H1 (cell line): ENCODE measurements around the gene ANAPC13. TPM values are rescaled to one million over a fixed set of nuclear protein-coding genes. Genes with fewer than 3 reads are reported as not detected.

Source experiments
- CTCF ChIA-PET: fragments of 300-600 bp; sonication (Branson Sonifier 250); formaldehyde crosslinking; loops from one replicate; lab custom pipeline; 2021; ENCODE audit not compliant: partially characterized antibody; lab: Charles Lee
- POLR2A ChIA-PET: fragments of 300-600 bp; sonication (Branson Sonifier 250); formaldehyde crosslinking; loops from one replicate; lab custom pipeline; 2021; ENCODE audit warnings: inconsistent platforms; ENCODE audit not compliant: partially characterized antibody; lab: Charles Lee
- DNase-seq, 2 experiments: peaks; one replicate each; pipeline versions ENCODE4 v3.0.0 to v3.0.0-alpha.2; 2010 to 2022; ENCODE audit warnings: low spot score in 2 of 2, low read depth in 1 of 2, mixed read lengths in 1 of 2
- FAIRE-seq: peaks from 2 replicates; lab custom pipeline; 2011; peaks lifted over from hg19 to GRCh38; lab: Jason Lieb, UNC
- H2AFZ ChIP-seq: 2 replicates; pipeline ENCODE4 v1.8.1; 2012; ENCODE audit warnings: low read length, inconsistent platforms
- H2AK5ac ChIP-seq: 2 replicates; pipeline ENCODE4 v1.6.1; 2013; ENCODE audit warnings: low read depth, low read length
- H2BK120ac ChIP-seq: replicated peaks from 2 replicates; pipeline ENCODE3; 2013; ENCODE audit warnings: low read depth, low read length, inconsistent platforms
- H2BK12ac ChIP-seq: 2 replicates; pipeline ENCODE4 v1.6.1; 2013; ENCODE audit warnings: low read depth, low read length
- H2BK15ac ChIP-seq: 2 replicates; pipeline ENCODE4 v1.6.1; 2013; ENCODE audit warnings: low read length
- H2BK20ac ChIP-seq: 2 replicates; pipeline ENCODE4 v1.6.1; 2013; ENCODE audit warnings: low read length
- H2BK5ac ChIP-seq: 2 replicates; pipeline ENCODE4 v1.6.1; 2013; ENCODE audit warnings: low read depth, low read length
- H3K14ac ChIP-seq: 2 replicates; pipeline ENCODE4 v1.6.1; 2013; ENCODE audit warnings: inconsistent platforms; ENCODE audit not compliant: insufficient read length
- H3K18ac ChIP-seq: 2 replicates; pipeline ENCODE4 v1.6.1; 2013; ENCODE audit warnings: low read length; ENCODE audit errors: extremely low read depth
- H3K23ac ChIP-seq: 2 replicates; pipeline ENCODE4 v1.6.1; 2013; ENCODE audit warnings: inconsistent platforms; ENCODE audit not compliant: insufficient read length
- H3K23me2 ChIP-seq: 2 replicates; pipeline ENCODE4 v1.6.1; 2013; ENCODE audit warnings: low read depth, low read length
- H3K27ac ChIP-seq: 2 replicates; pipeline ENCODE4 v1.6.1; 2011; ENCODE audit warnings: low read depth, low read length, inconsistent platforms
- H3K27me3 ChIP-seq, 4 experiments: replicated peaks in 1 of 4; 1 replicate in 1 of 4; 2 replicates in 3 of 4; pipeline versions ENCODE4 v1.6.1 to v1.8.1; 2011 to 2013; ENCODE audit warnings: low read length in 3 of 4, mild to moderate bottlenecking in 3 of 4, inconsistent platforms in 2 of 4, mixed read lengths in 2 of 4, moderate library complexity in 1 of 4; ENCODE audit not compliant: control insufficient read depth in 3 of 4, insufficient read depth in 3 of 4; ENCODE audit errors: extremely low read depth in 1 of 4
- H3K36me3 ChIP-seq, 4 experiments: 2 replicates each; pipeline versions ENCODE4 v1.6.1 to v1.8.1; 2011 to 2013; ENCODE audit warnings: mild to moderate bottlenecking in 4 of 4, low read length in 3 of 4, moderate library complexity in 2 of 4, control low read depth in 1 of 4, inconsistent platforms in 1 of 4; ENCODE audit not compliant: insufficient read depth in 4 of 4, control insufficient read depth in 2 of 4
- H3K4ac ChIP-seq: replicated peaks from 2 replicates; pipeline ENCODE3; 2013; ENCODE audit warnings: low read length, low read depth, mixed read lengths, inconsistent platforms; ENCODE audit not compliant: insufficient read length
- H3K4me1 ChIP-seq, 4 experiments: replicated peaks in 1 of 4; 1 replicate in 1 of 4; 2 replicates in 3 of 4; pipeline versions ENCODE4 v1.6.1 to v1.8.1; 2011 to 2013; ENCODE audit warnings: low read length in 3 of 4, inconsistent platforms in 2 of 4, mixed read lengths in 1 of 4; ENCODE audit not compliant: insufficient read depth in 4 of 4, control insufficient read depth in 3 of 4
- H3K4me2 ChIP-seq, 2 experiments: 2 replicates each; pipeline versions ENCODE4 v1.6.1 to v1.8.1; 2011 to 2013; ENCODE audit warnings: low read depth in 2 of 2, low read length in 2 of 2, control low read depth in 1 of 2, inconsistent platforms in 1 of 2, mild to moderate bottlenecking in 1 of 2; ENCODE audit not compliant: insufficient read depth in 1 of 2
- H3K4me3 ChIP-seq, 4 experiments: fragments of 200-600, 300-600 bp in 1 of 4; sonication (generic), shearing (Covaris generic), sonication (Bioruptor Twin) in 1 of 4; 2 replicates each; pipeline versions ENCODE4 v1.5.1 to v1.8.1; 2011 to 2016; ENCODE audit warnings: low read length in 4 of 4, low read depth in 3 of 4, control low read depth in 2 of 4, inconsistent platforms in 2 of 4, mild to moderate bottlenecking in 2 of 4, mixed read lengths in 1 of 4, moderate library complexity in 1 of 4; ENCODE audit not compliant: insufficient read depth in 2 of 4; ENCODE audit errors: extremely low read depth in 1 of 4
- H3K56ac ChIP-seq: replicated peaks from 2 replicates; pipeline ENCODE3; 2013; ENCODE audit warnings: low read depth, mild to moderate bottlenecking, mixed read lengths, low read length, inconsistent platforms; ENCODE audit not compliant: insufficient read length
- H3K79me1 ChIP-seq: 2 replicates; pipeline ENCODE4 v1.6.1; 2013; ENCODE audit warnings: low read depth, low read length, control low read depth
- H3K79me2 ChIP-seq, 2 experiments: 2 replicates each; pipeline versions ENCODE4 v1.6.1 to v1.8.1; 2012 to 2013; ENCODE audit warnings: low read length in 2 of 2, mild to moderate bottlenecking in 2 of 2, inconsistent platforms in 1 of 2; ENCODE audit not compliant: insufficient read depth in 2 of 2, control insufficient read depth in 1 of 2
- H3K9ac ChIP-seq, 4 experiments: replicated peaks in 1 of 4; 1 replicate in 1 of 4; 2 replicates in 3 of 4; pipeline versions ENCODE4 v1.6.1 to v1.8.1; 2011 to 2013; ENCODE audit warnings: low read depth in 3 of 4, low read length in 3 of 4, control low read depth in 2 of 4, mild to moderate bottlenecking in 2 of 4, moderate library complexity in 2 of 4, inconsistent platforms in 1 of 4; ENCODE audit errors: extremely low read depth in 1 of 4
- H3K9me3 ChIP-seq, 2 experiments: 2 replicates each; pipeline versions ENCODE4 v1.6.1 to v1.8.1; 2012 to 2013; ENCODE audit warnings: mild to moderate bottlenecking in 2 of 2, moderate library complexity in 2 of 2, control low read depth in 1 of 2, inconsistent platforms in 1 of 2, low read depth in 1 of 2, low read length in 1 of 2, mixed read lengths in 1 of 2; ENCODE audit not compliant: insufficient read depth in 2 of 2
- H4K20me1 ChIP-seq, 2 experiments: replicated peaks in 1 of 2; 2 replicates each; pipeline versions ENCODE3 to v1.8.1; 2011 to 2013; ENCODE audit warnings: inconsistent platforms in 2 of 2, low read length in 2 of 2, mild to moderate bottlenecking in 1 of 2; ENCODE audit not compliant: insufficient read depth in 2 of 2, control insufficient read depth in 1 of 2
- H4K5ac ChIP-seq: 2 replicates; pipeline ENCODE4 v1.6.1; 2013; ENCODE audit warnings: low read length, low read depth, mixed read lengths, inconsistent platforms; ENCODE audit not compliant: insufficient read length
- H4K8ac ChIP-seq: 2 replicates; pipeline ENCODE4 v1.8.0; 2013; ENCODE audit warnings: mild to moderate bottlenecking, moderate library complexity, low read length, inconsistent platforms; ENCODE audit not compliant: insufficient read depth; ENCODE audit errors: extremely low read depth
- H4K91ac ChIP-seq: replicated peaks from 2 replicates; pipeline ENCODE3; 2013; ENCODE audit warnings: low read length, mixed read lengths, inconsistent platforms; ENCODE audit not compliant: insufficient read length
- EP300 ChIP-seq, 2 experiments: IDR thresholded peaks; 1 replicate in 1 of 2; 2 replicates in 1 of 2; pipeline ENCODE4 v1.6.1; 2011 to 2012; ENCODE audit warnings: low read depth in 2 of 2, low read length in 2 of 2, mild to moderate bottlenecking in 2 of 2, borderline replicate concordance in 1 of 2, inconsistent platforms in 1 of 2, moderate library complexity in 1 of 2
- MAFK ChIP-seq: IDR thresholded peaks from 2 replicates; pipeline ENCODE4 v1.6.1; 2012; ENCODE audit warnings: low read depth, mild to moderate bottlenecking, improper control_type of control experiment, low read length
- PHF8 ChIP-seq: fragments of 200-600 bp; sonication (generic); conservative IDR thresholded peaks from 2 replicates; pipeline ENCODE4 v1.7.1; 2012; ENCODE audit warnings: low read depth, mild to moderate bottlenecking, inconsistent platforms, low read length, moderate library complexity
- WGBS, 2 experiments: shearing (Covaris generic) in 1 of 2; methylation state at CpG; one replicate each; pipeline versions ENCODE4 v1.1.6 to v1.1.7; 2013 to 2015; ENCODE audit warnings: low lambda C conversion rate in 2 of 2, mixed read lengths in 2 of 2, inconsistent platforms in 1 of 2, low coverage in 1 of 2, missing lambda C conversion rate in 1 of 2; ENCODE audit not compliant: insufficient replicate concordance in 2 of 2, insufficient coverage in 1 of 2, insufficient read length in 1 of 2; ENCODE audit errors: extremely low coverage in 1 of 2, missing lambda C conversion rate in 1 of 2; 5-methylcytosine and 5-hydroxymethylcytosine counted together
- polyA plus RNA-seq, 7 experiments: library from polyadenylated mRNA; depleted of rRNA in 3 of 7; stranded (reverse) in 5 of 7; unstranded in 2 of 7; fragments of >200 nt in 5 of 7; fragments of 200-250 nt in 2 of 7; gene quantifications; 1 replicate in 5 of 7; 2 replicates in 1 of 7; 4 replicates in 1 of 7; pipeline versions ENCODE4 v1.2.1 to v1.2.3, GENCODE V29; 2011 to 2013; ENCODE audit warnings: missing spikeins in 2 of 7, mixed read lengths in 2 of 7
- total RNA-seq: library from RNA; stranded (reverse); fragmentation: NEBNext Ultra II Directional; extraction: Animal tissue kit (Norgen Biotek cat#: 25700); gene quantifications from 2 replicates; pipeline ENCODE4 v1.2.1, GENCODE V29; 2021

ANAPC13 gene
- total and polyA plus RNA-seq, 2 of the 8 experiments (the other 6 are each of a cell fraction or from before 2014, with no cell fraction given), result 33.3 to 34.0 TPM

DNA sequence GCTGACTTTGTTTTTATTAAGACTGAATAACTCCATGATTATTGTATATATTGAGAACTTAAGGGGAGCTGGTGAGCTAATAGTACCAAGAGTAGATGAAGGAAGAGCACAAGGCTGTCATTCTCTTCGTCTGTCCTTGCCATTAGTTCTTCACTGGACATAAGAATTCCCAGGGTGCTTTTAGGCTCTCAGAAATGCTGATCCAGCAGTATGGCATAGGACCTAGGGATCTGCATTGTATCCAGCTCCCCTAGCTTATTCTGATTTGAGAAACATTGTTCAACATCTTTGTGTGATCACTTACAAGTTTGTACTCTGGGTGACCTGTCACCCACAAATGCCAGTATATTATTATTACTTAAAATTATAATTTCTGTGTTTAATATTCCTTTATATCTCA lies 47.7 kb upstream of the ANAPC13 start:
- Histone ChIP-seq H3K27ac (no peak overlapping the region), H3K79me2 (no peaks in the 10 kb centered on the region), H3K27me3 (no peaks in the 10 kb centered on the region), H3K4me2 (no peak overlapping the region), H3K4me3 (no peak overlapping the region), H2BK15ac (no peak overlapping the region), H3K23ac (no peak overlapping the region), H4K20me1 (no peaks in the 10 kb centered on the region), H4K5ac (no peak overlapping the region), H4K91ac (no peak overlapping the region), H3K9ac (no peak overlapping the region), H2BK5ac (no peak overlapping the region), H3K36me3 (peaks cover 0 to 3% (median 1%) of the 10 kb centered on the region in 4 experiments; a peak in 1 of 8 replicates), H3K4me1 (no peaks in the 10 kb centered on the region), H3K18ac (no peak overlapping the region), H2BK120ac (no peak overlapping the region), H3K23me2 (no peaks in the 10 kb centered on the region; the same call in 1 of the 2 replicates), H2AK5ac (no peak overlapping the region), H3K56ac (no peak overlapping the region), H3K9me3 (no peaks in the 10 kb centered on the region), H4K8ac (no peak overlapping the region), H3K79me1 (no peaks in the 10 kb centered on the region), H2BK20ac (no peak overlapping the region), H3K4ac (no peak overlapping the region), H2BK12ac (no peak overlapping the region), H2AFZ (no peak overlapping the region), H3K14ac (no peak overlapping the region)
- ChIA-PET CTCF (interaction anchor here (0.6 to 1.4 kb wide), 2 partner anchors 27 to 1203 kb away, joined by 3 to 4 read pairs; no protein-coding TSS in a partner anchor), POLR2A (no interaction called here)
- TF ChIP-seq MAFK, result peak; percentile 40; the same call in 1 of the 2 replicates
- TF ChIP-seq PHF8, result no peak
- TF ChIP-seq EP300 (IDR thresholded peaks at IDR 0.05; ENCODE audit: borderline replicate concordance in 1 of 2, low read depth in 2 of 2, low read length in 2 of 2), result no peak
- DNase-seq (no peak), FAIRE-seq (no peak)
- WGBS, 2 experiments, result 53% methylated on average over 1 of the region's 1 CpG; no CpG with 5 or more reads in 1 of the 2 experiments
